ENCODE measurements around the gene MINDY1. TPM values are rescaled to one million over a fixed set of nuclear protein-coding genes. Genes with fewer than 3 reads are reported as not detected.

Gene MINDY1
- total and polyA plus RNA-seq, 9 of the 15 experiments (the other 6 are each of a cell fraction or from before 2014, with no cell fraction given): 0.49 to 11.0 (median 6.0) TPM

- TF ChIP-seq NR2C1 (IDR thresholded peaks at IDR 0.05) (peak; percentile 89), NR2C1 (tag; IDR thresholded peaks at IDR 0.05) (peak; percentile 86; the same call in 1 of the 2 replicates), ZNF134 (CRISPR knock-in tag; conservative IDR thresholded peaks at IDR 0.05) (no peak), TBP (optimal IDR thresholded peaks at IDR 0.05; ENCODE audit: low read depth, low read length) (peak; percentile 40), LEF1 (IDR thresholded peaks at IDR 0.05) (no peak), FOXJ2 (tag; IDR thresholded peaks at IDR 0.05) (peak; percentile 99), ZNF655 (CRISPR knock-in tag; IDR thresholded peaks at IDR 0.05) (no peak), JUN (IDR thresholded peaks at IDR 0.05; ENCODE audit: borderline replicate concordance, low read depth, low read length) (no peak), JUN (CRISPR knock-in tag; IDR thresholded peaks at IDR 0.05; ENCODE audit: borderline replicate concordance) (no peak), RFX5 (IDR thresholded peaks at IDR 0.05; ENCODE audit: low read depth, low read length) (peak; percentile 62; the same call in 1 of the 2 replicates), SOX6 (IDR thresholded peaks at IDR 0.05) (peak; percentile 81), SIN3B (IDR thresholded peaks at IDR 0.05; ENCODE audit: low read depth) (peak; percentile 52; the same call in 1 of the 2 replicates), GTF2F1 (IDR thresholded peaks at IDR 0.05; ENCODE audit: low read depth, low read length) (no peak), ATF1 (CRISPR knock-in tag; IDR thresholded peaks at IDR 0.05) (no peak), ATF1 (tag; IDR thresholded peaks at IDR 0.05) (peak; percentile 94), ETV1 (tag; conservative IDR thresholded peaks at IDR 0.05; ENCODE audit: low read depth) (no peak), ZNF324 (CRISPR knock-in tag; IDR thresholded peaks at IDR 0.05) (no peak), FOXK2 (conservative IDR thresholded peaks at IDR 0.05 in 1 of 2, IDR thresholded peaks at IDR 0.05 in 1 of 2; ENCODE audit: low read depth in 2 of 2) (no peak), NR1H2 (CRISPR knock-in tag; IDR thresholded peaks at IDR 0.05) (no peak), PML (IDR thresholded peaks at IDR 0.05; ENCODE audit: low read length) (no peak), PCBP1 (IDR thresholded peaks at IDR 0.05; ENCODE audit: low read depth, low read length, poor library complexity, severe bottlenecking) (no peak), CREB1 (IDR thresholded peaks at IDR 0.05) (peak; percentile 73; the same call in 1 of the 2 replicates), CREB1 (CRISPR knock-in tag; IDR thresholded peaks at IDR 0.05) (peak; percentile 83), ZNF699 (CRISPR knock-in tag; IDR thresholded peaks at IDR 0.05; ENCODE audit: insufficient replicate concordance) (no peak), FOXA1 (IDR thresholded peaks at IDR 0.05; ENCODE audit: borderline replicate concordance) (no peak), ZNF175 (CRISPR knock-in tag; IDR thresholded peaks at IDR 0.05; ENCODE audit: low read depth) (peak; percentile 50; the same call in 1 of the 2 replicates)
- TF ChIP-seq, protein P1, sequence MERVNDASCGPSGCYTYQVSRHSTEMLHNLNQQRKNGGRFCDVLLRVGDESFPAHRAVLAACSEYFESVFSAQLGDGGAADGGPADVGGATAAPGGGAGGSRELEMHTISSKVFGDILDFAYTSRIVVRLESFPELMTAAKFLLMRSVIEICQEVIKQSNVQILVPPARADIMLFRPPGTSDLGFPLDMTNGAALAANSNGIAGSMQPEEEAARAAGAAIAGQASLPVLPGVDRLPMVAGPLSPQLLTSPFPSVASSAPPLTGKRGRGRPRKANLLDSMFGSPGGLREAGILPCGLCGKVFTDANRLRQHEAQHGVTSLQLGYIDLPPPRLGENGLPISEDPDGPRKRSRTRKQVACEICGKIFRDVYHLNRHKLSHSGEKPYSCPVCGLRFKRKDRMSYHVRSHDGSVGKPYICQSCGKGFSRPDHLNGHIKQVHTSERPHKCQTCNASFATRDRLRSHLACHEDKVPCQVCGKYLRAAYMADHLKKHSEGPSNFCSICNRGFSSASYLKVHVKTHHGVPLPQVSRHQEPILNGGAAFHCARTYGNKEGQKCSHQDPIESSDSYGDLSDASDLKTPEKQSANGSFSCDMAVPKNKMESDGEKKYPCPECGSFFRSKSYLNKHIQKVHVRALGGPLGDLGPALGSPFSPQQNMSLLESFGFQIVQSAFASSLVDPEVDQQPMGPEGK (CRISPR knock-in tag; IDR thresholded peaks at IDR 0.05; ENCODE audit: borderline replicate concordance): no peak
- TF ChIP-seq, protein P2, sequence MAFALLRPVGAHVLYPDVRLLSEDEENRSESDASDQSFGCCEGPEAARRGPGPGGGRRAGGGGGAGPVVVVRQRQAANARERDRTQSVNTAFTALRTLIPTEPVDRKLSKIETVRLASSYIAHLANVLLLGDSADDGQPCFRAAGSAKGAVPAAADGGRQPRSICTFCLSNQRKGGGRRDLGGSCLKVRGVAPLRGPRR (CRISPR knock-in tag; IDR thresholded peaks at IDR 0.05): no peak
These were observed 1.8 kb upstream of the MINDY1 start, which contains the start of gene PRUNE1 (continued) for GRCh38 chr1:151008244-151009205.

Data from K562 (cell line).